HG02623 (cell line): Measurements from ENCODE around the gene SPTBN4.

ENCODE experiments used
- ATAC-seq: cut with Tn5 transposase; IDR thresholded peaks from one replicate; pipeline ENCODE4 v1.9.1; 2021; ENCODE audit warnings: moderate library complexity; ENCODE audit not compliant: unreplicated experiment

Gene SPTBN4

GRCh38 chr19:40599902-40600569 is 133.2 kb downstream of the SPTBN4 start:
- ATAC-seq, result no peak

- ATAC-seq, result no peak
These were observed 133.9 kb downstream of the SPTBN4 start for GRCh38 chr19:40600570-40601133.

GRCh38 chr19:40601134-40601974 is 134.6 kb downstream of the SPTBN4 start, which contains the start of gene LTBP4:
TSS of gene LTBP4 (plus strand) at chr19:40601369. CDS start at chr19:40601388, 19 bp downstream.
- no peak for ATAC-seq

GRCh38 chr19:40603071-40603388 is 136.2 kb downstream of the SPTBN4 start:
- no peak for ATAC-seq

GRCh38 chr19:40603389-40604170 is 136.8 kb downstream of the SPTBN4 start:
- ATAC-seq, result peak; percentile 66

GRCh38 chr19:40604171-40604646 is 137.4 kb downstream of the SPTBN4 start:
- ATAC-seq, result no peak

- ATAC-seq, result no peak
These were observed 137.9 kb downstream of the SPTBN4 start for GRCh38 chr19:40604647-40605215.

GRCh38 chr19:40605216-40605971 is 138.6 kb downstream of the SPTBN4 start:
- ATAC-seq, result no peak

GRCh38 chr19:40607311-40608239 is 140.8 kb downstream of the SPTBN4 start:
- no peak for ATAC-seq

- ATAC-seq, result no peak
These were observed 141.4 kb downstream of the SPTBN4 start for GRCh38 chr19:40608240-40608621.

GRCh38 chr19:40608957-40609356 is 142.2 kb downstream of the SPTBN4 start:
- ATAC-seq, result no peak

GRCh38 chr19:40609561-40610395 is 143.0 kb downstream of the SPTBN4 start:
- peak; percentile 35 for ATAC-seq

- ATAC-seq, result no peak
These were observed 143.7 kb downstream of the SPTBN4 start for GRCh38 chr19:40610396-40611064.

GRCh38 chr19:40611096-40611495 is 144.3 kb downstream of the SPTBN4 start:
- no peak for ATAC-seq

- no peak for ATAC-seq
These were observed 145.3 kb downstream of the SPTBN4 start for GRCh38 chr19:40611900-40612698.

- no peak for ATAC-seq
These were observed 146.3 kb downstream of the SPTBN4 start for GRCh38 chr19:40612831-40613689.
